H1 (cell line): Measurements from ENCODE around the gene VSTM4.

Experiments
- BRCA1 ChIP-seq: IDR thresholded peaks from 2 replicates; pipeline ENCODE4 v1.6.1; 2012; ENCODE audit warnings: low read depth, low read length, improper control_type of control experiment
- CTCF ChIP-seq, 3 experiments: IDR thresholded peaks; 1 replicate in 2 of 3; 2 replicates in 1 of 3; pipeline versions ENCODE4 v1.5.1 to v1.6.1; 2011; ENCODE audit warnings: low read length in 3 of 3, mild to moderate bottlenecking in 3 of 3, inconsistent platforms in 2 of 3, low read depth in 1 of 3, moderate library complexity in 1 of 3; ENCODE audit not compliant: insufficient read depth in 1 of 3; ENCODE audit errors: control extremely low read depth in 1 of 3
- HDAC6 ChIP-seq: IDR thresholded peaks from one replicate; pipeline ENCODE4 v1.7.1; 2012; ENCODE audit warnings: low read depth, mild to moderate bottlenecking, inconsistent platforms, low read length, moderate library complexity
- POLR2AphosphoS5 ChIP-seq: IDR thresholded peaks from 2 replicates; pipeline ENCODE4 v1.6.1; 2011; ENCODE audit warnings: low read depth, low read length
- SIN3A ChIP-seq, 2 experiments: IDR thresholded peaks in 1 of 2; conservative IDR thresholded peaks in 1 of 2; 2 replicates each; pipeline ENCODE4 v1.6.1; 2011 to 2012; ENCODE audit warnings: low read length in 2 of 2, improper control_type of control experiment in 1 of 2, low read depth in 1 of 2, mild to moderate bottlenecking in 1 of 2
- SUZ12 ChIP-seq: fragments of 200-600 bp; sonication (generic); IDR thresholded peaks from 2 replicates; pipeline ENCODE4 v1.6.1; 2012; ENCODE audit warnings: mild to moderate bottlenecking, inconsistent platforms, low read length, moderate library complexity, mixed read lengths
- TAF1 ChIP-seq: IDR thresholded peaks from 2 replicates; pipeline ENCODE4 v1.6.1; 2011; ENCODE audit warnings: mild to moderate bottlenecking, low read depth, low read length
- ZNF274 ChIP-seq: IDR thresholded peaks from 2 replicates; pipeline ENCODE4 v1.7.0; 2012; ENCODE audit warnings: low read length, borderline replicate concordance; ENCODE audit errors: extremely low read depth

DNA sequence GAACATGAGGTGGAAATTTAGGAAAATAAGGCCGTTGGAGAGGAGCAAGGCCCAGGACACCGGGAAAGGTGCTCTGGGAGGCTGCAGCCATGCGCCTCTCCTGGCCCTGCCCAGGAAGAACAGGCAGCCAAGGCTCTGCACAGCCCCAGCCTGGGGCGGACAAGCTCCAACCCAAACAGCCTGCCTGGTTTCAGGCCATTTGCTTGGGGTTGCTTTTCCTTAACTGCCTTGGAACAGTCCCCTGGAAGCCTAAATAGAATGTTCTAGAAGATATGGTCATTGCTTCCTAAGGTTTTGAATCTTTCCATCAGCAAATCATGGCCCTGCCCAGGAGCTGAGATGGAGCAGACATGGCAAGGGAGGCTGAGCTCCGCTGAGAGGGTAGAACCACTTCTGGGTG is 11.0 kb downstream of the VSTM4 start:
- no peak for TF ChIP-seq POLR2AphosphoS5
- TF ChIP-seq HDAC6 = no peak
- TF ChIP-seq CTCF (IDR thresholded peaks at IDR 0.05; ENCODE audit: control extremely low read depth in 1 of 3, insufficient read depth in 1 of 3, low read depth in 1 of 3, low read length in 3 of 3) = no peak
- no peak for TF ChIP-seq TAF1
- no peak for TF ChIP-seq SIN3A (conservative IDR thresholded peaks at IDR 0.05 in 1 of 2, IDR thresholded peaks at IDR 0.05 in 1 of 2; ENCODE audit: low read depth in 1 of 2, low read length in 2 of 2)
- no peak for TF ChIP-seq BRCA1
- no peak for TF ChIP-seq ZNF274
- no peak for TF ChIP-seq SUZ12
